Stimulated activated CD4-positive, alpha-beta T cell treated with anti-CD3 and anti-CD28 coated beads, Interleukin-4, amount 100 ng/mL, for 48 hours (primary cell): ENCODE data around the gene PLXNB2.

Experiments used
- DNase-seq, 2 donors: peaks; one replicate each; pipeline ENCODE4 v3.0.0-alpha.2; 2020; ENCODE audit warnings: low read depth in 2 of 2

Gene PLXNB2

DNA sequence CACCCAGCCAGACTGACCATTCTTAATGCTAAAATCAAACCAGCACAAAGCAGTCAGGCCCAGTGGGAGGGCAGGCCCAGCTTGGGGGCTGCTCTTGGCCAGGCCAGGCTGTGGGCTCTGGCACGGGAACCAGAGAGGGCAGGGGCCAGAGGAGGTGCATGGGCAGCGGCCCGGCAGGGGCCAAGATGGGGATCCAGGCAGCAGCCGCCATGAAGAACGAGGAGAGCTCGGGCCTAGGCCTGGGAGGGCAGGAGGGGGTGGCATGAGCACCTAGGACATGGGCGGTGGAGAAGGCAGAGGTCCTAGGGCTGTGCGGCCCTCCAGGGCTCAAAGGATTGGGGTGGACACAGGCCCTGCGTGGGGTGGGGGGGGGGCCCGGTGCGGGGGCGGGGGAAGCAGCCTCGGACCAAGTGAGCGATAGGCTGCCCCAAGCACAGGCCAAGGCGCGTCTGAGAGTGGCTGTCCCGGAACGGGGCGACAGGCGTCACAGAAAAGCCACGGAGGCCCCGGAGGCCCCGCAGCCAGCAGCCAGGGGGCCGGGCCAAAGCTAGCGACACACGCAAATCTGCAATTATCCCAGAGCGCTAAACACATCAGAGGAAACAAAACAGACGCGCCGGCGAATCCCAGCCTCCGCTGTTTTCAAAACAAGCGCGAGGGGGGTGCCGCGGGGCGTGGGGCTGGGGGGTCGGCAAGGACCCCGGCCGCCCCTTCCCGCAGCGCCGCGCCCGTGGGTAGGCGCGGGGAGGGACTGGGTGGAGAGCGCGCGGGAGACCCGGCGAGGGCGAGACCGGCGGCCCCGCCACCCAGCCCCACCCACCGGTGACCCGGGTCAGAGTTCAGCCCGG lies 8.3 kb downstream of the PLXNB2 start:
- DNase-seq = no peak

DNA sequence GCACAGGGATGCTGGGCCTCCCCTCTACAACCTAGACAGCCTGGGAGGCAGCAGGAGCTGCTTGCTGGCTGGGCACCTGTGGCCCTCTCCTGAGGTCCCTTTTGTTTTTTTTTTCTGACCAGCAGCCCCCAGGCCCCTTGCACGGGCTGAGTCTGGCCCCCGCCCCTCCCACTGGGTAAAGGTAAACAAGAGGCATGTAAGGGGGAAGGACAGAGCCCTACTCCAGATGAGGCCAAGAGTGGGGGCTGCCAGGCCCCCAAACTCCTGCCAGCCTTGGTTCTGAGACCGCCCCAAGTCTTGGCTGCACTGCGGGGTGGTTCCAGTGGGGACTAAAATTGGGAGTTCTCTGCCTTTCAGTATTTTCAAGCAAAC lies 9.2 kb downstream of the PLXNB2 start:
- DNase-seq = no peak

- DNase-seq = no peak
Measured at GRCh38 chr22:50297510-50298265, 9.8 kb downstream of the PLXNB2 start.

GRCh38 chr22:50296658-50297490 lies 10.6 kb downstream of the PLXNB2 start:
- no peak for DNase-seq

DNA sequence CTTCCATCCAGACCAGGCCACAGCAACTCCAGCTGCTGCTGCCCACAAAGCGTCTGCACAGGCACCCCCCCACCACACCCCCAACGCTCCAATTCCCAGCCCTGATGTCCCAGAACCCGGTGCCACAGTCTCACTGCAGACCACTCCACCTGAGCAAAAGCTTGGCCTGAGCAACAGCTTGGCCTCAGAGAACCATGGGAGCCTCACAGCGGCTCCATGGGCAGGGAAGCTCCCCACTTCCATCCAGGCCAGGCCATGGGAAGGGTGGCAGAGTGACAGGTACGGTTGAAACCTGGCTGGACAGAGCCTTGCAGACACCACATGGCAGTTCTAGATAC lies 13.2 kb downstream of the PLXNB2 start:
- no peak for DNase-seq

DNA sequence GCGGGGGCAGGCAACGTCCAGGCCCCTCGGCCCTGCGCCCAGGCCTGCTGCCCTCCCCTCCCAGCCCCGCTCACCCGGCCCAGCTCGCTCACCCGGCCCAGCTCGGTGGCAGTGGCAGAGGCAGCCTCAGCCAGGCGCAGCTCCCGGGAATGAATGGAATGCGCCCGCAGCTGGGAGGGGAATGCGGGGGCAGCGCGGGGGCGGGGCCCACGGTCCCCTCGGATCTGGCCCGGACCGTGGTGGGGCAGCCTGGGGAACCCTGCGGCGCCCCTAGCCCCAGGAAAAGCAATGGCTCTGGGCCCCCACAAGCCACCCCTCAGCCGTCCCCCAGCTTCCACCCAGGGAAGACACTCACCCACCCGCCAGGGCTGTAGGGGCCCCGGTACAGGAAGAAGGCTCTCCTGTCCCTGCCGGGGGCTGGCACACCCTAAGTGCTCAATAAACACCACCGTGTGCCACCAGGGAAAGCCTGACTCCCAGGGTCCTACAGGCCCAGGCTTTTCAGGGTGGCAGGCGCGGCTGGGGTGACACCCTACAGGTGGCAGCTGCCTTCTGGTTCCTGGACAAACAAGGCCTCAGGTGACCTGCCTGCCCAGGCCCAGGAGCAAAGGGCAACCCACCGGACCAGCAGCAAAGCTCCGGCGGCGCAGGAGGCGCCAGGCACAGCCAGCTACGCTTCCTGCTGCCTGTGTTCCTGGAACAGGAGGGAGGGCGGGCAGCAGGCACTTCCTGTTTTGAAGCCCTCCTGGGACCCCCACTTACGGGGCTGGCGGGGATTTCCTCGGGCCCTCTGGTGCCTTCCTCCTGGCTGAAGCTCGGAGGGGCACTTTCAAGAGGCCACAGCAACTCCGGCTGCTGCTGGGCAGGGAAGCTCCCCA lies 13.8 kb downstream of the PLXNB2 start:
- DNase-seq = no peak

- DNase-seq = no peak
Measured at GRCh38 chr22:50292643-50293440, 14.6 kb downstream of the PLXNB2 start.

- DNase-seq = no peak
Measured at GRCh38 chr22:50289942-50290630, 17.4 kb downstream of the PLXNB2 start.

DNA sequence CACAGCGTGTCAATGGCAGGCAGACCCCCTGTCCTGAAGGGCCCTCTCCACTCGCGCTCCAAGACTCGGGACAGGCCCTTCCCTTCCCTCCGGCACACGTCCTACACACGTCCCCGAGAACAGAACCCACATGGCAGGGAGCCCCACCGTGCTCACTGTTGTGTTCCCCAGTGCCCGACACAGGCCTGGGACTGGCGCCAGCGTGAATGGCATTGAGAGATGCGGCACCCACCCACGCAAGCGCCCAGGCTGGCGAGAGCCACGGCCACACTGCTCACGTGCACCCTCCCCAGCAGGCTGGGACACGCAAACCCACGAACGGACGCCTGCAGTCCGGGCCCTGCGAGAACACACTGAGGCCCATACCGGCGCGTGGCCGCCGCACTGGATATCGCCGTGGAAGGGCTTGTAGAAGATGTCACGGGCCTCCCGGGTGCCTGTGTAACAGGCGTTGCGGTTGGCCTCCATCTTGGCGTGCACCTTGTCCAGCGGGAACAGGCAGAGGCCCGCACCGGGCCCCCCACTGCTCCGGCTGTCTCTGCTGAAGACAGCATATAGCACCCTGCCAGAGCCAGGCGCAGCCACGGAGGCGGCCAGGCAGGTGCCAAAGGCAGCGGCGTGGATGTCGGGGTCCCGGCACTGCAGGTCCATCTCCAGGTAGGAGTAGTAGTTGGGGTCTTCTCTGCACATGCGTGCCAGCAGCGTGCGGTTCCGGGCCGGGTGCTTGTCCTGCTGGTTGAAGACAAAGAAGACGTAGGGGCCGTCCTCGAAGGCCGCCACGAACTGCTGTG lies 18.1 kb downstream of the PLXNB2 start:
- DNase-seq = no peak

GRCh38 chr22:50287731-50288130 lies 19.7 kb downstream of the PLXNB2 start:
- no peak for DNase-seq

DNA sequence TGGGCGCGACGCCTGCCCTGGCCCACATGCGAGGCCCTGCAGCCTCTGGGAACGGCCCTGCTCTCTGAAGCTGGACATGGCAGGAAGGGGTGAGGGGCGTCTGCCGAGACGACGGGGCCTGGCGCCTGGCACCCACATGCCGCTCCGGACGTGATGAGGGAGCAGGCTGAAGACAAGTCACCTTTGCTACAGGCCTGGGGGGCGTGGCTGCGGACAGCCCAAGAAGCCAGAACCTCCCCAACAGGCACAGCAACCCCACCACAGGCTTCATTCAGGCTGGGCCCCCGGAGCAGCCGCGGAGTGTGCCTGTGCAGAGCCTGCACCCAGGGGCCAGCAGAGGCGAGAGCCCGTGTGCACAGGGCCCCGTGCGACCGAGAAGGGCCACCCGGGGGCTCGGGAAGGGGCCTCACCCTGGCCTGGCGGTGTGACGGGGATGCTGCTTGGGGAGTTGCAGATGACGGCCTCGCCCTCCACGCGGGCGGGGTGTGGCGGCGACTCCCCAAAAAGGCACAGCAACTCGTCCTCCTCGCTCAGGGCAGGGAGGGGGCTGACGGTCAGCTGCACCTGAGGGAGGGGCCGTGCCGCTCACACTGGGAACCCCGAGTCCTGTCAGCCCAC lies 20.6 kb downstream of the PLXNB2 start:
- DNase-seq = no peak

DNA sequence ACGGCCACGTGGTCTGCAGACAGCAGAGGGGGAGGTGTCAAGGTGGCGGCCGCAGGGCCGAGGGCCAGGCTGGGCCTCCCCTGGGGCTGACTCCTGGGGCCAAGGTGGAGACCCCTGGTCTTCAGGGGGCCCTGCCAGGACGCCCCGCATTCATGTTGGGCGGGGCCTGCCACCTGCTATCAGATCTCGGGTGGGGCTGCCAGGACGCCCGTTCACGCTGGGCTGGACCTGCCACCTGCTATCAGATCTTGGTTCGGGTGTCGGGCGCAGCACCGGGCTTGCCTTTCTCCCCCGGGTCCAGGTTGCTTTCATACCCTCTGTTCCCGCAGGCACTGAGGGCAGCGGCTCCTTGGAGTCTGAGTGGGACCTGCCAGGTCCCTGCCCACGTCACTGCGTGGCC lies 21.2 kb downstream of the PLXNB2 start:
- no peak for DNase-seq

DNA sequence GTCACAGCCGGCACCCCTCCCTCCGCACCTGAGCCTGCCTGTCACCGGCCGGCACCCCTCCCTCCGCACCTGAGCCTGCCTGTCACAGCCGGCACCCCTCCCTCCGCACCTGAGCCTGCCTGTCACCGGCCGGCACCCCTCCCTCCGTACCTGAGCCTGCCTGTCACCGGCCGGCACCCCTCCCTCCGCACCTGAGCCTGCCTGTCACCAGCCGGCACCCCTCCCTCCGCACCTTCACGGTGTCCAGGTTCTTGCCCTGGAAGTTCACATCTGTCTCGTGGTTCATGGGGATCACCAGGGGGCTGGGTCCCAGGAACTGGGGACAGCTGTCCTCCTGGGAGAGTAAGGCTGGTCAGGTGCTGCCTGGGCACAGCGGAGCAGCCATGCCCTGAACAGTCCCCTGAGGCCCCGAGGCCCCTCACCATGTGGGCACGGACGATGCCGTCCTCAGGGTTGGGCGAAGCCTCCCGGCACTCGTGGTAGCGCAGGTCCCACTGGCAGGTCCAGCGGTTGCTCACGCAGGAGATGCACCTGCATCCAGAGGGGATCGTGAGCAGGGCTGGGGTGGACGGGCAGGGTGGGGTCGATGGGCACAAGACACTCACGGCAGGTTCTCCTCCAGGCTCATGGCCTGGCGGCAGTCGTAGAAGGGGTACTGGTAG lies 21.7 kb downstream of the PLXNB2 start:
- no peak for DNase-seq

DNA sequence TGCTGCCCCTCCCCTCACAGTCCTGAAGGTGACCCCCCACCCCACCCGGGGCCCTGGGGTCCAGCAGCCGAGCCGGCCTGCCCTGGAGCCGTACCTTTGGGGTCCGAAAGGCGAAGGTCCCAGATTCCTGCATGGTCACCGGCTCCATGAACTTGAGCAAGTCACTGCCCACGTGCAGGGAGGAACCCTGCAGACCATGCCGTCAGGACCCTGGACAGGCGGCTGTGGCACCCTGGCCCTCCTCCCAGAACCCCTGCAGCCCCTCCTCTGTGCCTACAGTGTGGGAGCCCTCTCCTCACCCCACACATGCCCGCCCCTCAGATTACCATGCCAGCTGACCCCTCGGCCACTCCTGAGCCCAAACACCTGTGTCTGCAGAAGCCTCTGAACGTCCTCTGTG lies 23.0 kb downstream of the PLXNB2 start:
- DNase-seq = no peak

DNA sequence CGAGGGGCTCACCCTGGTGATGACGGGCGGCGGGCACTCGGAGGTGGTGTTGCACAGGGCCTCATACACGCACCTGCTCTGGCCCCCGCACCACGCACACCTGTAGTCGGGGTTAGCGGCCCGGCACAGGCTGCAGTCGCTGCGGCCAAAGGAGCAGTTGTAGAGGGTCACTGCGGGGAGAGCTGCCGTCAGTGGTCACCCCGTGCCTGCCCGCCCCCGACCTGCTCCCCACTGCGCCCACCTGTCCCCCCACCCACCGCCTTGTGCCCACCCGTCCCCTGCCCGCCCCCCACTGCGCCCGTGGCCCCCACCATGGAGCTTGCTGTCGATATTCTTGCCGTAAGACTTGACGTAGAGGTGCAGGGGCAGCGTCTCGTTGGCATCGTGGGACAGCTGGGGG lies 23.6 kb downstream of the PLXNB2 start:
- no peak for DNase-seq

DNA sequence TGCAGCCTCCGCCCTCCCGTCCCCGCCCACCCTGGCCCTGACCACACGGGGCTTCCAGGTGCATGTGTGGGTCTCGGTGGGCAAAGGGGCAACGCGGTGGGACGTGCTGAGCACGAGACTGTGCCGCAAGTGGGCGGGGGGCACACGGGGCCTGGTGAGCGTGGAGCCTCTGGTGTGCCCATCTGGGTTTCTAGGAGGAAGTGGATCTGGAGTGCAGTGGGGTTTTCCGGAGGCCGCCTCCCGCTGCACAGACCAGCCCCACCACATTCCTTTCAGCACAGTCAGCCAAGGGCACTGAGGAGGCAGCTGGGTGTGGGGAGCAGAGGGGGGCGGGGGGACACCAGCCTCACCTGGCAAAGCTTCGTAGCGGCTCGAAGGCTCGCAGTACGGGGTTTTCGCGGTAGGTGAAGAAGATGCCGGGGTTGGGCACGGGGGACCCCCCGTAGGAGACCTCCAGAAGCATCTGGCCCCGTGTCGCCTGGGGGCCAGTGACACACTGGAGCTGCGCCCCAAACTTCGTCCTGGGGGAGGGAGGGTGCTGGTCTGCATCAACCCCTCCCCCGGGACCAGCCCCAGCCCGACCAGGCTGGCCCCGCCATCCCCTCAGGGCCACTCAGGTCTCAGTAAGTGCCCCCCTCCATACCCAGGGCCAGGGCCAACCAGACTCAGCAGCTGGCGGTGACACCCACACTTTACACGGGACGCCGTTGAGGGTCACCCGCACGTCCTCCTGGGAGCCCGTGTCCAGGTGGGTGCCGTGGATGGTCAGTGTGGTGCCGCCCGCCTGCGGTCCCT lies 24.9 kb downstream of the PLXNB2 start:
- no peak for DNase-seq

DNA sequence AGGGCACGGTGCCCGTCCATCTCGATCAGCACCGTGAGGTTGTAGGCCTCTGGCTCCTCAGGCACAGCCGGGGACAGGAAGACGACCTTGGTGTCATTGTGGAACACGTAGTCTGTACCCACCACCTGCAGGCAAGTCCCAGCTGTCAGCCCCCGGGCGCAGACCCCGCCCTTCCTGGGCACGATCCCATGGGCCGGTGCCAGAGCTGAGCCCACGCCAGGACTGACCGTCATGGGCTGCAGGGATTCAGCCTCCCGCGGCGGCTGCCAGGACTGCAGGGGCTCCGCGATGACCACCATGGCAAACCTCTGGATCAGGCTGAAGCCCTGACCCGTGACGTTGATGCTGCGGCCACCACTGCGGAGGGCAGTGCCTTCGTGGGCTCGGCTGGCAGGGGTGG lies 25.5 kb downstream of the PLXNB2 start:
- DNase-seq = no peak
